GM23248 (cell line): Measurements from ENCODE around the gene ARFGAP1. TPM values are rescaled to one million over a fixed set of nuclear protein-coding genes. Genes with fewer than 3 reads are reported as not detected.

ENCODE experiments used
- DNase-seq: peaks from one replicate; pipeline ENCODE4 v3.0.0-alpha.2; 2015
- H2AFZ ChIP-seq: fragments of 200-600 bp; sonication (generic); 2 replicates; pipeline ENCODE4 v1.6.1; 2016; ENCODE audit warnings: antibody characterized with exemption
- H3F3A ChIP-seq: fragments of 200-600 bp; sonication (generic); 2 replicates; pipeline ENCODE4 v1.6.1; 2016; ENCODE audit warnings: mild to moderate bottlenecking, antibody characterized with exemption, mixed run types; ENCODE audit not compliant: insufficient read depth
- H3K27ac ChIP-seq: fragments of 200-600 bp; sonication (generic); 2 replicates; pipeline ENCODE4 v1.5.1; 2016; ENCODE audit warnings: mild to moderate bottlenecking
- H3K27me3 ChIP-seq: fragments of 200-600 bp; sonication (generic); replicated peaks from 2 replicates; pipeline ENCODE4 v1.6.1; 2016; ENCODE audit warnings: mild to moderate bottlenecking; ENCODE audit not compliant: insufficient read depth
- H3K36me3 ChIP-seq: fragments of 200-600 bp; sonication (generic); 2 replicates; pipeline ENCODE4 v1.6.1; 2016; ENCODE audit warnings: low read depth, mild to moderate bottlenecking
- H3K4me1 ChIP-seq: fragments of 200-600 bp; sonication (generic); 2 replicates; pipeline ENCODE4 v1.6.1; 2016; ENCODE audit warnings: mild to moderate bottlenecking; ENCODE audit not compliant: insufficient read depth
- H3K4me2 ChIP-seq: fragments of 200-600 bp; sonication (generic); one replicate; pipeline ENCODE4 v1.6.1; 2016; ENCODE audit warnings: mild to moderate bottlenecking; ENCODE audit not compliant: unreplicated experiment
- H3K4me3 ChIP-seq: fragments of 200-600 bp; sonication (generic); 2 replicates; pipeline ENCODE4 v1.5.1; 2016; ENCODE audit warnings: mild to moderate bottlenecking
- H3K79me2 ChIP-seq: fragments of 200-600 bp; sonication (generic); 2 replicates; pipeline ENCODE4 v1.6.1; 2016; ENCODE audit warnings: mild to moderate bottlenecking; ENCODE audit not compliant: insufficient read depth
- H3K9ac ChIP-seq: fragments of 200-600 bp; sonication (generic); 2 replicates; pipeline ENCODE4 v1.6.1; 2016; ENCODE audit warnings: mild to moderate bottlenecking
- H3K9me2 ChIP-seq: fragments of 200-600 bp; sonication (generic); 2 replicates; pipeline ENCODE4 v1.6.1; 2016; ENCODE audit warnings: mixed run types, mild to moderate bottlenecking, moderate library complexity; ENCODE audit not compliant: insufficient read depth
- H3K9me3 ChIP-seq: fragments of 200-600 bp; sonication (generic); one replicate; pipeline ENCODE4 v1.6.1; 2017; ENCODE audit warnings: low read depth
- H4K20me1 ChIP-seq: fragments of 200-600 bp; sonication (generic); 2 replicates; pipeline ENCODE4 v1.6.0; 2016; ENCODE audit not compliant: insufficient read depth
- EZH2 ChIP-seq: fragments of 200-600 bp; sonication (generic); IDR thresholded peaks from 2 replicates; pipeline ENCODE4 v1.6.1; 2018; ENCODE audit warnings: antibody characterized with exemption, mild to moderate bottlenecking; ENCODE audit not compliant: insufficient read depth, poor library complexity, severe bottlenecking
- EZH2phosphoT487 ChIP-seq: fragments of 200-600 bp; sonication (generic); IDR thresholded peaks from 2 replicates; pipeline ENCODE4 v1.6.1; 2018; ENCODE audit warnings: antibody characterized with exemption, moderate library complexity, mild to moderate bottlenecking, low read depth; ENCODE audit not compliant: insufficient read depth
- WGBS, 2 experiments: methylation state at CpG; one replicate each; pipeline ENCODE4 v1.1.6; 2015 to 2017; ENCODE audit warnings: low lambda C conversion rate in 2 of 2, low coverage in 1 of 2; ENCODE audit errors: missing lambda C conversion rate in 2 of 2; 5-methylcytosine and 5-hydroxymethylcytosine counted together
- in situ Hi-C: fragments of 300-500 bp; cut with MboI; formaldehyde crosslinking; loops from 2 replicates; pipeline ENCODE4 v1.15.0; 2020
- polyA plus RNA-seq: library from polyadenylated mRNA; unstranded; fragments of >200 nt; fragmentation: Nextera tagmentation; extraction: Ambion mirVana; gene quantifications from 2 replicates; pipeline ENCODE4 v1.2.1, GENCODE V29; 2016
- total RNA-seq: library from RNA; depleted of rRNA; stranded (reverse); fragments of >200 nt; shearing (Covaris generic); gene quantifications from 2 replicates; pipeline ENCODE4 v1.2.3, GENCODE V29; 2014

The ARFGAP1 gene
- total and polyA plus RNA-seq, 2 experiments from 2014 or later, result 69.0 to 88.5 TPM

GRCh38 chr20:63261795-63262528 lies 10.7 kb upstream of the ARFGAP1 start:
- 24 to 41% methylated on average over 16 to 30 of the region's 30 CpGs for WGBS, 2 experiments
- no peaks in the 10 kb centered on the region for H3F3A ChIP-seq
- in situ Hi-C loops, result no loop called here

GRCh38 chr20:63262836-63263235 lies 9.8 kb upstream of the ARFGAP1 start:
- WGBS, 2 experiments, result 53 to 66% methylated on average over 8 to 9 of the region's 9 CpGs
- no peak overlapping the region for H3K4me2 ChIP-seq
- H3K27me3 ChIP-seq, result peaks cover 15% of the 10 kb centered on the region; the same call in 1 of the 2 replicates
- no peaks in the 10 kb centered on the region for H3K4me1 ChIP-seq
- no peak overlapping the region for H3K27ac ChIP-seq
- no peak overlapping the region for H3K4me3 ChIP-seq
- no peaks in the 10 kb centered on the region for H3F3A ChIP-seq
- H3K9me2 ChIP-seq, result no peaks in the 10 kb centered on the region
- H4K20me1 ChIP-seq, result no peaks in the 10 kb centered on the region
- no peaks in the 10 kb centered on the region for H3K36me3 ChIP-seq
- no peak overlapping the region for H2AFZ ChIP-seq
- DNase-seq, result no peak
- no peaks in the 10 kb centered on the region for H3K9me3 ChIP-seq
- TF ChIP-seq EZH2phosphoT487 (no peak), EZH2 (no peak)
- H3K9ac ChIP-seq, result no peak overlapping the region
- in situ Hi-C loops, result no loop called here
- H3K79me2 ChIP-seq, result no peaks in the 10 kb centered on the region

More at GRCh38 chr20:63261795-63262528, 10.7 kb upstream of the ARFGAP1 start:
- Histone ChIP-seq H3K9me2 (no peaks in the 10 kb centered on the region), H4K20me1 (no peaks in the 10 kb centered on the region), H3K9me3 (no peaks in the 10 kb centered on the region), H3K27ac (no peak overlapping the region), H3K4me2 (no peak overlapping the region), H3K27me3 (peaks cover 15% of the 10 kb centered on the region; the same call in 1 of the 2 replicates), H3K79me2 (no peaks in the 10 kb centered on the region), H3K4me3 (no peak overlapping the region), H3K4me1 (no peaks in the 10 kb centered on the region), H3K36me3 (no peaks in the 10 kb centered on the region), H2AFZ (no peak overlapping the region), H3K9ac (no peak overlapping the region)
- no peak for DNase-seq
- no peak for TF ChIP-seq EZH2phosphoT487
- TF ChIP-seq EZH2, result no peak

GRCh38 chr20:63264000-63264399 lies 8.6 kb upstream of the ARFGAP1 start:
- Histone ChIP-seq H3K9me3 (no peaks in the 10 kb centered on the region), H3F3A (no peaks in the 10 kb centered on the region), H3K27me3 (peaks cover 12% of the 10 kb centered on the region; the same call in 1 of the 2 replicates), H4K20me1 (no peaks in the 10 kb centered on the region), H3K36me3 (no peaks in the 10 kb centered on the region), H2AFZ (no peak overlapping the region), H3K9me2 (no peaks in the 10 kb centered on the region), H3K79me2 (no peaks in the 10 kb centered on the region), H3K4me1 (no peaks in the 10 kb centered on the region), H3K4me2 (no peak overlapping the region), H3K4me3 (no peak overlapping the region), H3K9ac (no peak overlapping the region), H3K27ac (no peak overlapping the region)
- DNase-seq, result no peak
- in situ Hi-C loops, result no loop called here
- no peak for TF ChIP-seq EZH2
- TF ChIP-seq EZH2phosphoT487, result no peak
- 70 to 74% methylated on average over 10 of the region's 10 CpGs for WGBS, 2 experiments

- in situ Hi-C loops, result no loop called here
- no peak overlapping the region for H3K4me3 ChIP-seq
- H3K9me2 ChIP-seq, result no peaks in the 10 kb centered on the region
- TF ChIP-seq EZH2phosphoT487, result no peak
- TF ChIP-seq EZH2, result no peak
- no peaks in the 10 kb centered on the region for H3K36me3 ChIP-seq
- no peak overlapping the region for H3K27ac ChIP-seq
- H4K20me1 ChIP-seq, result no peaks in the 10 kb centered on the region
- no peak overlapping the region for H2AFZ ChIP-seq
- no peaks in the 10 kb centered on the region for H3F3A ChIP-seq
- no peak overlapping the region for H3K9ac ChIP-seq
- H3K9me3 ChIP-seq, result no peaks in the 10 kb centered on the region
- no peaks in the 10 kb centered on the region for H3K4me1 ChIP-seq
- no peak overlapping the region for H3K4me2 ChIP-seq
- 34 to 39% methylated on average over 14 of the region's 14 CpGs for WGBS, 2 experiments
- no peaks in the 10 kb centered on the region for H3K79me2 ChIP-seq
- H3K27me3 ChIP-seq, result peaks cover 8% of the 10 kb centered on the region; the same call in 1 of the 2 replicates
- DNase-seq, result no peak
Observed at GRCh38 chr20:63264519-63264918, 8.1 kb upstream of the ARFGAP1 start.
